ENCODE data around the gene MEIOSIN. TPM values are rescaled to one million over a fixed set of nuclear protein-coding genes. Genes with fewer than 3 reads are reported as not detected.
"Not testable (repeated sequence)": the region's sequence is repeated elsewhere in the genome, so short reads cannot be mapped to it uniquely, and the experiment has no call there.

The MEIOSIN gene
- total RNA-seq, 2 donors from 2014 or later: 0.21 to 0.24 TPM

- no peak for ATAC-seq
- DNase-seq: no peak
- intact Hi-C loops (cut with DNase I): no loop called here
These were observed 52.7 kb downstream of the MEIOSIN start for GRCh38 chr19:45785781-45786532.

GRCh38 chr19:45786533-45786894 lies 53.3 kb downstream of the MEIOSIN start:
- intact Hi-C loops (cut with DNase I): no loop called here
- ATAC-seq (no peak), DNase-seq (no peak)

GRCh38 chr19:45789035-45789786 lies 56.0 kb downstream of the MEIOSIN start:
- intact Hi-C loops (cut with DNase I): no loop called here
- DNase-seq: no peak
- ATAC-seq: peak in 1 of 2 donors; percentile 6

- no peak for DNase-seq
- intact Hi-C loops (cut with DNase I): no loop called here
- no peak for ATAC-seq
These were observed 57.7 kb downstream of the MEIOSIN start for GRCh38 chr19:45790942-45791341.

- intact Hi-C loops (cut with DNase I): no loop called here
- no peak for ATAC-seq
- DNase-seq: no peak
These were observed 58.7 kb downstream of the MEIOSIN start for GRCh38 chr19:45791744-45792469.

GRCh38 chr19:45792470-45793177 lies 59.4 kb downstream of the MEIOSIN start, which contains the start of gene DMWD:
Gene DMWD (minus strand): TSS chr19:45792845. CDS start chr19:45792756, 89 bp downstream.
- intact Hi-C loops (cut with DNase I): no loop called here
- ATAC-seq: peak; percentile 97 to 99
- peak; percentile 100 for DNase-seq

- DNase-seq (no peak), ATAC-seq (no peak)
- intact Hi-C loops (cut with DNase I): no loop called here
These were observed 59.9 kb downstream of the MEIOSIN start for GRCh38 chr19:45793178-45793564.

GRCh38 chr19:45793876-45794275 lies 60.6 kb downstream of the MEIOSIN start:
- DNase-seq (no peak), ATAC-seq (no peak)
- intact Hi-C loops (cut with DNase I): no loop called here

GRCh38 chr19:45794627-45795026 lies 61.4 kb downstream of the MEIOSIN start:
- DNase-seq: no peak
- intact Hi-C loops (cut with DNase I): no loop called here
- ATAC-seq: no peak

- intact Hi-C loops (cut with DNase I): no loop called here
- ATAC-seq (peak; percentile 85 to 86), DNase-seq (no peak)
These were observed 65.8 kb downstream of the MEIOSIN start for GRCh38 chr19:45798995-45799517.

GRCh38 chr19:45799541-45799940 lies 66.3 kb downstream of the MEIOSIN start:
- ATAC-seq; DNase-seq; intact Hi-C loops (cut with DNase I): not testable (repeated sequence)

- peak in 1 of 2 donors; percentile 14 for ATAC-seq
- DNase-seq: no peak
- intact Hi-C loops (cut with DNase I): no loop called here
These were observed 66.9 kb downstream of the MEIOSIN start for GRCh38 chr19:45800070-45800553.

- ATAC-seq (no peak), DNase-seq (no peak)
- intact Hi-C loops (cut with DNase I): no loop called here
These were observed 68.5 kb downstream of the MEIOSIN start for GRCh38 chr19:45801603-45802175.

GRCh38 chr19:45804140-45804958 lies 71.1 kb downstream of the MEIOSIN start:
- DNase-seq (no peak), ATAC-seq (no peak)
- intact Hi-C loops (cut with DNase I): no loop called here

- ATAC-seq: no peak
- intact Hi-C loops (cut with DNase I): no loop called here
- no peak for DNase-seq
These were observed 71.7 kb downstream of the MEIOSIN start for GRCh38 chr19:45804959-45805230.

- ATAC-seq (no peak), DNase-seq (no peak)
- intact Hi-C loops (cut with DNase I): no loop called here
These were observed 72.5 kb downstream of the MEIOSIN start for GRCh38 chr19:45805719-45806118.

GRCh38 chr19:45809643-45810159 lies 76.5 kb downstream of the MEIOSIN start:
- intact Hi-C loops (cut with DNase I): no loop called here
- DNase-seq: no peak
- no peak for ATAC-seq

- ATAC-seq (no peak), DNase-seq (no peak)
- intact Hi-C loops (cut with DNase I): no loop called here
These were observed 79.1 kb downstream of the MEIOSIN start for GRCh38 chr19:45812297-45812696.

Data from left cardiac atrium (tissue), 4 donors.